H1 (cell line): Measurements from ENCODE around the gene CPD.

Experiments used
- CBX5 ChIP-seq: fragments of 300-800, 300-1000 bp; sonication (generic); IDR thresholded peaks from 2 replicates; pipeline ENCODE4 v1.7.1; 2016; ENCODE audit warnings: antibody characterized with exemption, low read length, low read depth
- CTCF ChIP-seq, 3 experiments: IDR thresholded peaks; 1 replicate in 2 of 3; 2 replicates in 1 of 3; pipeline versions ENCODE4 v1.5.1 to v1.6.1; 2011; ENCODE audit warnings: low read length in 3 of 3, mild to moderate bottlenecking in 3 of 3, inconsistent platforms in 2 of 3, low read depth in 1 of 3, moderate library complexity in 1 of 3; ENCODE audit not compliant: insufficient read depth in 1 of 3; ENCODE audit errors: control extremely low read depth in 1 of 3
- EGR1 ChIP-seq: IDR thresholded peaks from 2 replicates; pipeline ENCODE4 v1.6.1; 2011; ENCODE audit warnings: low read depth, low read length, borderline replicate concordance
- EP300 ChIP-seq, 2 experiments: IDR thresholded peaks; 1 replicate in 1 of 2; 2 replicates in 1 of 2; pipeline ENCODE4 v1.6.1; 2011 to 2012; ENCODE audit warnings: low read depth in 2 of 2, low read length in 2 of 2, mild to moderate bottlenecking in 2 of 2, borderline replicate concordance in 1 of 2, inconsistent platforms in 1 of 2, moderate library complexity in 1 of 2
- PHF8 ChIP-seq: fragments of 200-600 bp; sonication (generic); conservative IDR thresholded peaks from 2 replicates; pipeline ENCODE4 v1.7.1; 2012; ENCODE audit warnings: low read depth, mild to moderate bottlenecking, inconsistent platforms, low read length, moderate library complexity
- SIN3A ChIP-seq, 2 experiments: IDR thresholded peaks in 1 of 2; conservative IDR thresholded peaks in 1 of 2; 2 replicates each; pipeline ENCODE4 v1.6.1; 2011 to 2012; ENCODE audit warnings: low read length in 2 of 2, improper control_type of control experiment in 1 of 2, low read depth in 1 of 2, mild to moderate bottlenecking in 1 of 2
- TAF1 ChIP-seq: IDR thresholded peaks from 2 replicates; pipeline ENCODE4 v1.6.1; 2011; ENCODE audit warnings: mild to moderate bottlenecking, low read depth, low read length

GRCh38 chr17:30472238-30472890, 93.6 kb downstream of the CPD start:
- TF ChIP-seq PHF8 (no peak), EP300 (IDR thresholded peaks at IDR 0.05; ENCODE audit: borderline replicate concordance in 1 of 2, low read depth in 2 of 2, low read length in 2 of 2) (no peak), EGR1 (no peak), SIN3A (conservative IDR thresholded peaks at IDR 0.05 in 1 of 2, IDR thresholded peaks at IDR 0.05 in 1 of 2; ENCODE audit: low read depth in 1 of 2, low read length in 2 of 2) (no peak), TAF1 (no peak), CTCF (IDR thresholded peaks at IDR 0.05; ENCODE audit: control extremely low read depth in 1 of 3, insufficient read depth in 1 of 3, low read depth in 1 of 3, low read length in 3 of 3) (no peak), CBX5 (no peak)
